Suppressor macrophage treated with lipopolysaccharide for 4 hours (primary cell): ENCODE results near the gene LPGAT1.
"Not testable (repeated sequence)": the region's sequence is repeated elsewhere in the genome, so short reads cannot be mapped to it uniquely, and the experiment has no call there.

Source experiments
- DNase-seq: peaks from one replicate; pipeline ENCODE4 v3.0.0-alpha.2; 2020

The LPGAT1 gene

GRCh38 chr1:211731456-211732292, 98.9 kb downstream of the LPGAT1 start:
- no peak for DNase-seq

DNA sequence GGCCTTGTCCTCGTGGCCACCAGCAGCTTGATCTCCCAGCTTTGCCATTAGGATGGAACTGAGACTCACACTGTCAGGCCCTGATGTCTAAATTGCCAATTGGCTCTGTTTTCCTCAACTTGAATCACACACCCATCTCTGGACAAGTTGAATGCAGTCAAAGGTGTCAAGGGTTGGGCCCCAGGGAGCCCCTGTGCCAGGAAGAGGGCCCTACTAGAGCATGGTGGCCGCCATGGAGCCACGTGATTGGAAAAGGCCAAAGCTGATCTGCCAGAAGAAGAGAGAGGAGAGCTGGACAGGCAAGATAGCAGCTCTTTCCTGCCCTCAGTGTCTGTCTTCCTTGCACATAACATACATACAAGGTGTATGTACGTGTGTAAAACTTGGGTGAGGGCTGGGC, 100.2 kb downstream of the LPGAT1 start:
- no peak for DNase-seq

DNA sequence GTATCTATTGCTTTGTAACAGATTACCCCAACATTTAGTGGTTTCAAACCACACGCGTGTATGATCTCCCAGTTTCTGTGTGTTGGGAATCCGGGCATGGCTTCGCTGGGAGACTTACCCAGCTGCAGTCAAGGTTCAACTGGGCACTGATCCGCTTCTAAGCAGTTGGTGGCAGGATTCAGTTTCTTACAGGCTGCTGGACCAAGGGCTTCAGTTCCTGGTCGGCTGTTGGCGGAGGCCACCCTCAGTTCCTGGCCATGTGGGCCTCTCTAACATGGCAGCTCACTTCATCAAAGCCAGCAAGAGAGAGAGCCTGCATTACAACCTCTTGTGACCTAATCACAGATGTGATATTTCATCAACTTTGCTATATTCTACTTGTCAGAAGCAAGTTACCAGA, 101.3 kb downstream of the LPGAT1 start:
- DNase-seq: no peak

GRCh38 chr1:211726467-211726995, 104.0 kb downstream of the LPGAT1 start:
- no peak for DNase-seq

DNA sequence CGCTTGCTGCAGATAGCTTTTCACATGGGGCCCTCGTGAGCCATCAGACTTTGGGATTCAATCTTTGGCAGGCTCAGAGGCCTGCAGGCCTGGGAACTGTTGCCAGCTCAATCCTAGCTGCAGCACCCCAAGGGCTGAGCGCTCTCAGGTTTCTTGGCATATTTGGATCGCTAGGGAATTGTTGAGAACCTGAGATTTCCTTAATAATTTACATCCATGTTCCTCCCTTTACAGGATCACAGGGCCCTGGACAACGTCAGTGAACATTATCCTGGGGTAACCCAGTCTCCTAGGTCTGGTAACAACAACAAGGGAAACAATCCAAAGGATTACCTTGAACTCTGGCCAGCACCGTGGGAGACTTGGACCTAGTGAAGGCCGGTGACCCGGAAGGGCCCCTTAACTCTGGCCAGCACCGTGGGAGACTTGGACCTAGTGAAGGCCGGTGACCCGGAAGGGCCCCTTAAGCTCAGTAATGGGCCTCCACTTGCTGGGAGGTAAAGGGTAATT, 105.8 kb downstream of the LPGAT1 start:
- no peak for DNase-seq

DNA sequence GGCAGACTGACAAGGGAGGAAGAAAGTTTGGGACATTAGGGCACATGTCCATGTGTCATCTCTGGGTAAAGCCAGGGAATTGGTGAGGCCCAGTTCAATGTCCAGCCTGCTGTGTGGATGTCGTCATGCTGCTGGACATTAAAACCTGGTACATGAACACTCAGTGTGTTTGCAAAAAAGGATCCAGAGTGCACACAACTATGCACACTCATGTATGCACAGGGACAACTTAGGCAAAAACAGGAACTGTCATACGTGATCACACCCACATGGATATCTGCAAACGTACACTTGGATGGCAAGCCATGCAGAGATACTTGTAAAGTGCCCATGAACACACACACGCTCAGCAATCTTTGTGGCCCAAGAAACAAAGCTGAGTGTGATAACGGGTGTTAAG, 107.3 kb downstream of the LPGAT1 start:
- no peak for DNase-seq

GRCh38 chr1:211722277-211723175, 108.0 kb downstream of the LPGAT1 start:
- no peak for DNase-seq

- not testable (repeated sequence) for DNase-seq
Observed at GRCh38 chr1:211716555-211716954, 114.0 kb downstream of the LPGAT1 start.

DNA sequence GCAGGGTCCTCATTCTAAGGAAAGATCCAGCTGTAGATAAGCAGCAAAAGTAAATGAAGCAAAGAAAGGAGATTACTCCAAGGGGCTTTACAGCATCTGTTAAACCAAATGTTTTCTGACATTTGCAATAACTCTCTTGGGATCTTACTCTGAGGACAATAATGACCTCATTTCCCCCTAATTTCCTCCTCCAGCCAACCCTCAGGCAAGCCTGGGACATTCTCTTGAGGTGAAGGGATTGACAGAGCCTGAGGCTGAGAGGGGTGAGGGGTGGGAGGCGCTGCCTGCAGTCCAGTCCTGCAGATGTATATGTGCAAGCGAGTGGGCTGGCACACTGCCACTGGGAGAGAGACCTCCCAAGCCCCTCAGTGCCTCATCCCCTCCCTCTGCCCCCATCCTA, 114.6 kb downstream of the LPGAT1 start:
- DNase-seq: no peak

DNA sequence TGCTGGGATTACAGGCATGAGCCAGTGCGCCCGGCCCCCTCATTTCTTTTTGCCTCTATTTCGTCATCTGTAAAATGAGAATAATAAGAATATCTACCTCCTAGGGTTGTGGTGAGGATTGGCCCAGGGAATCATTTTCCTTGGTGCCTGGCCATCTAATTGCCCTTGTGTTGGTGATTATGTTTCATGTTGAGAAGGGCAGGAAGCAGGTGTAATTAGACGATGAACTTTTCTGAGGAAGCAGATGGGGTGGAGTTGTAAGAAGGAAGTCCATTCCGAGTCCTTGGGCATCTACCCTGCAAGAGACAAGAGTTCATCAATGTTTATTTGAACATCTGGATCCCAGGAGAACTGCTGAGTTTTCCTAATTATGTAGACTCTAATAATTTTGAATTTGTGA, 116.4 kb downstream of the LPGAT1 start:
- no peak for DNase-seq

DNA sequence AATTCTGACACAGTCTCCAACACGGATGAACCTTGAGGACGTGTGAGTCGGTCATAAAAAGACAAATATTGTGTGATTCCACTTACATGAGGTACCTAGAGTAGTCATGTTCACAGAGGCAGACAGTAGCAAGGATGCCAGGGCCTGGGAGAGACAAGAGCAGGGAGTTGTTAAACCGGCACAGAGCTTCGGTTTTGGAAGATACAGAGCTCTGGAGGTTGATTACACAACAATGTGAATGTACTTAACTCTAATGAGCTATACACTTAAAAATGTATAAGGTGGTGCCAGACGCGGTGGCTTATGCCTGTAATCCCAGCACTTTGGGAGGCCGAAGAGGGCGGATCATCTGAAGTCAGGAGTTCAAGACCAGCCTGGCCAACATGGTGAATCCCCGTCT, 117.3 kb downstream of the LPGAT1 start:
- DNase-seq: no peak

DNA sequence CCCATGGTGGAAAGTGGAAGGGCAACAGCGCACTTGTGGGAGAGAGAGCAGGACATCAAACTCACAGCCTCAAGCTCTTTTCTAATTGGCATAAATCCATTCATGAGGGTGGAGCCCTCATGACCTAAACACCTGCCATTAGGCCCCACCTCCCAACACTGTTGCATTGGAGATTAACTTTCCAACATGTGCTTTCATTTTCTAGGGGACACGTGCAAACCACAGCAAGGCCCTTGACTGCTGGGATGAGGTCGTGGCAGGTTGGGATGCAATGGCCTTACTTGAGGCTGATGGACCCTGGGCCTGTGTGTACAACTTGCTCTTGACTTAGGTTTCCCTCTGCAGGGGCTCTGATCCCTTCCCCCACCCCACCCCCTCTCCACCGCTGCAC, 119.3 kb downstream of the LPGAT1 start:
- no peak for DNase-seq

DNA sequence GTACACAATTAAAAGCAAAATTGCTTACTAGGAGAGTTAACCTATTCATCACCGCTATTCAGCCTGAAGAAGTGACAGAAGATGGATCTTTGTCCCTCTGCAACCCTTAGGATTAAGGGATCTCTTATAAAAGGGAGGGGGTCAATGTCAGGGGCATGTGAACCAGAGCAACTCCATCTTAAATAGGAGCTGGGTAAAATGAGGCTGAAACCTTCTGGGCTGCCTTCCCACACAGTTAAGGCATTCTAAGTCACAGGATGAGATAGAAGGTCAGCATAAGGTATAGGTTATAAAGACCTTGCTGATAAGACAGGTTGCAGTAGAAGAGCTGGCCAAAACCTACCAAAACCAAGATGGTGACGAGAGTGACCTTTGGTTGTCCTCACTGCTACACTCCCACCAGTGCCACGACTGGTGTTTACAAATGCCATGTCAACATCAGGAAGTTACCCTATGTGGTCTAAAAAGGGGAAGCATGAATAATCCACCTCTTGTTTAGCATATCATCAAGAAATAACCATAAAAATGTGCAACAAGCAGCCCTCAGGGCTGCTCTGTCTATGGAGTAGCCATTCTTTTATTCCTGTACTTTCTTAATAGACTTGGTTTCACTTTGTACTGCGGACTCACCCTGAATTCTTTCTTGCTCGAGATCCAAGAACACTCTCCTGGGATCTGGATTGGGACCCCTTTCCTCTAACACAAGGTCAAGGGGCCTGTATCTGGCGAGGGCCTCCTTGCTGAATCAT, 119.8 kb downstream of the LPGAT1 start:
- peak; percentile 64 for DNase-seq

DNA sequence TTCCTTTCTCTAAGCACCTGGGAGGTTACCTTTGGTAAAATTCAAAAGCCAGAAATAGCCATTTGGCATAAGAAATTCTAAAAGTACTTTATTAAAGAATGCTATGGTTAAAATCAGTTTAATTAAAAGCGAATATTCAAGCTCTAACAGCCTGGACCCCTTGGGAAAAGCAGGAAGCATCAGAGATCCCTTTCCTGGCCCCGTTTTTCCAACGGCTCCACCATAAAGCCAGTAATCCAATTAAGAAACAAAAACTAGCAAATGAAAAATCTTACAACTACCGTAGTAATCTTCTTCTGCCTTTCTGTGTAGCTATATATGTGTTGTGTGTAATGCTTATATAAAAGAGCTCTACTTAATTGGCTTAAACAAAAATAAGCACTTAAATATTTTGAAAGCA, 121.6 kb downstream of the LPGAT1 start:
- no peak for DNase-seq

DNA sequence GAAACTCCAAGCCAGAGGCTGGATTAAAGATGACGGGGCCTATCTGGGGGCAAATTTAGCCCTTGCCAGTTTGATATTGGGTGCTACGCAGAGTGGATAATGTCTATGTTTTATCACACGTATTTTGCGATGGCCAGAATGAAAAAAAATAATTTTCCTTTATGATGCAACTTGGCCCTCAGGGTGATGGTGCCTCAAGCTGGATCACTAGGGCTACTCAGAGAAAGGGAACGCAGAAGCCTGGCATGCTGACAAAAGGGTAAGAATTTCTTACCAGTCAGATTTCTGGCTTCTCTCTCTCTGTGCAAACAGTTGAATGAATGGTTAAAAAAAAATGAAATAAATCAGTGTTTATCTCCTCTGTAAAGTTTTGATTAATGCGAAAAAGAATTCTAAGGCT, 122.6 kb downstream of the LPGAT1 start:
- DNase-seq: no peak

- DNase-seq: no peak
Observed at GRCh38 chr1:211705467-211706091, 125.0 kb downstream of the LPGAT1 start.

- DNase-seq: no peak
Observed at GRCh38 chr1:211704543-211704942, 126.0 kb downstream of the LPGAT1 start.

DNA sequence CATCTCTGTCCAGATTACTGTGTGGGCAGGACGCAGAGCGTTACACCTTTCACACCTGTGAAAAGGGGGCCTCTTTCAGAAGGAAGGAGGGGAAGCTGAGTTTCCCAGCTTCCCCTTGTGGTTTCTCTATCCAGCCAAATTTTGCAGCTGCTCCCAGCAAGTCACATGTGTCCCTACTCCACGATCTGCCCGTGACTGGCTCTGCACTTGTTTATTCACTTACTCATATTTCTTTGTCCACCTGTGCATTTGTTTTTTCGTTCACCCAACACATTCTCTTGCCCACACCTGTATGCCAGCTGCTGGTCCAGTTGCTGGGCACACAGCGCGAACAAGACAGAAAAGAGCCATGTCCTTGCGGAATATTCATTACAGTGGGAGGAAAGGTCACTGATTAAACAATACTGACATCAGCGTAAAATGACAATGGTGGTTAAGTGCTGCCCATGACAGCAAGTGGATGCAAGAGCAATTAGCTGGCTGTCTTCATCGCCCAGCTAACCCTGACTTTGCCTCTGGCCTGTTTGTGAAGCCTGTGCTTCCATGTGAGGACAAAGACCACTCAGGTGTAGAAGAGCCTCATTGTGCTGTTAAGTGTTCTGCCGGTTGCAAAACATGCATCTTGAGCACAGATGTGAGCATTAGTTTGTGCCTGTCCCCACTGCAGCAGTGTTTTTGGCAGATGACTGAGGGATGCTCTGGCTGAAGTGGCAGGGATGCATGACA, 126.6 kb downstream of the LPGAT1 start:
- no peak for DNase-seq

DNA sequence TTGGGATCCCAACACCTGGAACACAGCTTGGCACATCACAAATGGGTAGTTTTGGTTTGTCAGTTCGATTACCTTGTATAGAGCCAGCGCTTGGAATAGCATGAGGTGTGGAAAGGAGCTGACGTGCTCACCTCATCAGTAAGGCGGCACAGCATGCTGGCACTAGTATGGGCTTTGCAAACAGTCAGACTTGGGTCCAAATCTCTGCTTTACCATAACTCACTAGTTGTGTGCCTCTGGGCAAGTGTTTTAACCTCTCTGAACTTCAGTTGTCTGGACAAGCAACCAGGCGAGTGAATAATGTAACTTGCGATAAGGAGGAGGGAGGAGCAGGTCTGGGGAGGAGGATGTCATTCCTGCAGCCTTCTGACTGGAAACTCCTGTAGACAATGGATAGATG, 128.8 kb downstream of the LPGAT1 start:
- DNase-seq: no peak

DNA sequence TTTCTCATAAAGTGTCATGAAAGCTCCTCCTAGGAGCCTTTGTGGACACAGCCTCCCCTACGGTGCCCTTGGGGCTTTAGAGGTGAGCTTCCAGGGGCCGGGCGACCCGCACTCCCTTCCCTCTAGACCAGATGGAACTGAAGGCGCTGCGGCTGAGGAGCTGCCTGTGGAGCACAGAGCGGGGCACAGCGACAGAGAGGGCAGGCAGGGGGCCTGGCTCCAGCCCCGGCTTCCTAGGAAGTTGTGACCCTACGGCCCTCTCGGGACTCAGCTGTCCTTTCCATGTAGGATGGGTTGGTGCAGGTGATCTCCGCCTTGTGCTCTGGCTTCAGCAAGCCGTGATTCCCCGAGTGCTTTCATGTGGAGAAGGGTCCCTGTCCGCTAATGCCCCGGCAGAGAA, 131.5 kb downstream of the LPGAT1 start:
- DNase-seq: no peak

DNA sequence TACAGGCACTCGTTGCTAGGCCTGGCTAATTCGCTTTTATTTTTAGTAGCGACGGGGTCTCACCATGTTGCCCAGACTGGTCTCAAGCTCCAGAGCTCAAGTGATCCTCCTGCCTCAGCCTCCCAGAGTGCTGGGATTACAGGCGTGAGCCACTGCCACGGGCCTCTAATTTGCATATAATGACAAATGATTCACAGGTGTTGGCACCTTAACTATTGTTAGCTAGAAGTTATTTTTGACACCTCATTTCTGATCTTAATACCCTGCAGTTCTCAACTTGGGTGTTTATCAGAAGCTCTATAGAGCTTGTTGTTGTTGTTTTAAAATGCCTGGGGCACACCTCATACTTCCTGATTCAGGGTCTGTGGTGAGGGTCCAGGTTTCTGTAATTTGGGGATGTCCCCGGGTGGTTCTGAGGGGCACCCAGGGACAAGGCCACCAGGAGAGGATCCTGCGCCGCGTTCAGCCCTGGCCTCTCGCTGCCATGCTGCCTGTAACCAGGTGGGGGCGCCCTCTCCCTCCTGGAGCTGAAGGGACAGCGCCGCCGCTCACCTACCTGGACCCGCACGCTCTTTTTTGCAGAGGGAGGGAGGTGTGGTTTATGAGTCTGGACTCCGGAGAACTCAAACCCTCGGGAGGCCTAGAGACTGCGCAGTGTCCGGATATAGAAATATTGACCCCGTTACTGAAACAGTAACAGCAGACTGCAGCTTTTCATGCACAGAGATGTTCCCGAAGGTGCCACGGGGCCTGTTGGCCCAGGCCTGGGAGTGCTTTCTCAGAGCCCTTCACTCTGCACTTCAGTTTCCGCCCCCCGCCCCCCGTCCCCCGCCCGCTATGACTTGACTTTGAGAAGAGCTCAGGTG, 132.2 kb downstream of the LPGAT1 start:
- DNase-seq: peak; percentile 65
